GM18511 (cell line): ENCODE results near the gene RTF2.
A peak's percentile ranks its signal among the peaks of the same experiment; 100 is the strongest.

ENCODE experiments used
- ATAC-seq: cut with Tn5 transposase; IDR thresholded peaks from one replicate; pipeline ENCODE4 v1.9.1; 2021; ENCODE audit warnings: mild to moderate bottlenecking, moderate library complexity; ENCODE audit not compliant: unreplicated experiment

The RTF2 gene, protein sequence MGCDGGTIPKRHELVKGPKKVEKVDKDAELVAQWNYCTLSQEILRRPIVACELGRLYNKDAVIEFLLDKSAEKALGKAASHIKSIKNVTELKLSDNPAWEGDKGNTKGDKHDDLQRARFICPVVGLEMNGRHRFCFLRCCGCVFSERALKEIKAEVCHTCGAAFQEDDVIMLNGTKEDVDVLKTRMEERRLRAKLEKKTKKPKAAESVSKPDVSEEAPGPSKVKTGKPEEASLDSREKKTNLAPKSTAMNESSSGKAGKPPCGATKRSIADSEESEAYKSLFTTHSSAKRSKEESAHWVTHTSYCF

GRCh38 chr20:56468316-56469076, at the start of gene RTF2:
RTF2 (plus strand) TSS chr20:56468627; CDS start chr20:56468698, 71 bp downstream.
- peak; percentile 97 for ATAC-seq

- no peak for ATAC-seq
These were observed 48.4 kb upstream of the RTF2 start for GRCh38 chr20:56420028-56420427.

GRCh38 chr20:56420940-56421688, 47.3 kb upstream of the RTF2 start:
- ATAC-seq = no peak

- ATAC-seq = no peak
These were observed 46.2 kb upstream of the RTF2 start for GRCh38 chr20:56422076-56422823.

- no peak for ATAC-seq
These were observed 45.6 kb upstream of the RTF2 start for GRCh38 chr20:56422824-56423189.

- ATAC-seq = no peak
These were observed 45.2 kb upstream of the RTF2 start for GRCh38 chr20:56423211-56423610.

- ATAC-seq = no peak
These were observed 44.5 kb upstream of the RTF2 start for GRCh38 chr20:56423886-56424285.

DNA sequence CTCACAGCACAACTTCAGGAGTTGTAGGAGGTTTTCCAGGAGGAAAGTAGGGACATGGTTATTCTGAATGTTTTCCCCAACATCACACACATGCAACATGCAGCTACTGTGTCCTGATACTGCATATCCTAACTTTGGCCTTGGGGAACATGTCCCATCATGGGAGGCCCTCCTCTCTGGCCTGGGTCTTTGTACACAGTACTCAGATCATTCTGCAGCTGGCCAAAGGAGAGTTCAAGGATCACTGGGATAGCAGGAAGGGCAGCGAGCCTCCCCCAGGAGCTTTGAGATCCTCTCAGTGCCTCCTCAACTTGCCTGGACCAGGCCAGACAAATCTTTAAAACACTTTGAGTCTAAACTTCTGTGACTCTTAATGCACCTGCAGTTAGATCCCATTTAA, 43.5 kb upstream of the RTF2 start:
- ATAC-seq = no peak

- no peak for ATAC-seq
These were observed 42.4 kb upstream of the RTF2 start for GRCh38 chr20:56426026-56426425.

- no peak for ATAC-seq
These were observed 41.5 kb upstream of the RTF2 start for GRCh38 chr20:56426926-56427325.

DNA sequence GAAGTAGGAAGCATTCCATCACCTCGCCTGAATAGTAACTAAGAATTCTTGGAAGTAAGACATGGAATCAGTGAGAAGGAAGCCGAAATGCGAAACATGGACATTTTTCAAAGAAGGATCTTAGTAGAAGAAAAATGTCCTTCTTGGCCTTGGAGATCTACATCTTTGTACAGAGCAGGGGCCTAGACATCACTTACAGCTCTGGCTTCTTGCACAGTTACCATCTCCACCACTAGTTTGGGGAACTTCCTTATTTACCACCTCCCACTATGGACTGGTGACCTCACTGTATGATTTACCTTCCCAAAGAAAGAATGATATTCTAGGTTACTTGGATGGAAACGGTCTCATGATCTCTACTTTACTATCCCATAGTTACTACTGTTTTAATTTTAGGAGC, 40.6 kb upstream of the RTF2 start:
- ATAC-seq = no peak

DNA sequence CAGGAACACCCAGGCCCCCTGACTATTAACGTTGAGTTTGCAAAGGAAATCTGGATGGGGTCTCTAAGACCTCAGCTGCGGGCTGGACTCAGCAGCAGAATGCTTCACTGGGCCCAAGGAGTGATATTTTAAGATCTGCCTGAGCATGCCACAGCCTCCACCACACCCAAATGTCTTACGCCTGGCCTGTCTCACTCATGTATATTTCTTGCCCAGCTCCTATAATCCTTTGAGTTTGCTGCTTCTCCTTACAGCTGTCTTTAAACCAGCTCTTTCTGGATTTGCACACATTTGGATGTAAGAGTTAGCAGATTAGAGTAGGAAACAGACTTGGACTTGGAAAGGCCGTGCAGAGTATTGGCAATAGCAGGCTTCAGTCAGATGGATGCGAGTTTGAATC, 40.0 kb upstream of the RTF2 start:
- no peak for ATAC-seq

GRCh38 chr20:56428881-56429280, 39.5 kb upstream of the RTF2 start:
- no peak for ATAC-seq

DNA sequence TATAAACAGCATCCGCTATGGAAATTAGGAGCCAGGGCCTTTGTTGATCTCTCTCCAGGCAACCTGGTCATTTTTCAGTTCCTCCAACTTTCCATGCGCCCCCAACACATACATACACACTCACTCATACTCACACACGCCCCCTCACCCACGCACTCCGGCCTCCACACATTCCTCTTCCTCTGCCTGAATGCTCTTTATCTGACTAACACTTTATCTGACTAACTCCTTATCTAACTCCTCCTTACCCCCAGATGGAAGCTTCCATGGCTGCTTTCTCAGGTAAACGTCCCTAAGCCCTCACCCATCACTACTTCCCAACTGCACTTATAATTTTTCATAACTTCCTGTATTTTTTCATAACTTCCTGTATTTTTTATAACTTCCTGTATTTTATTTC, 38.9 kb upstream of the RTF2 start:
- peak; percentile 45 for ATAC-seq

- ATAC-seq = peak; percentile 7
These were observed 38.5 kb upstream of the RTF2 start for GRCh38 chr20:56429941-56430340.

- no peak for ATAC-seq
These were observed 38.0 kb upstream of the RTF2 start for GRCh38 chr20:56430461-56430860.

DNA sequence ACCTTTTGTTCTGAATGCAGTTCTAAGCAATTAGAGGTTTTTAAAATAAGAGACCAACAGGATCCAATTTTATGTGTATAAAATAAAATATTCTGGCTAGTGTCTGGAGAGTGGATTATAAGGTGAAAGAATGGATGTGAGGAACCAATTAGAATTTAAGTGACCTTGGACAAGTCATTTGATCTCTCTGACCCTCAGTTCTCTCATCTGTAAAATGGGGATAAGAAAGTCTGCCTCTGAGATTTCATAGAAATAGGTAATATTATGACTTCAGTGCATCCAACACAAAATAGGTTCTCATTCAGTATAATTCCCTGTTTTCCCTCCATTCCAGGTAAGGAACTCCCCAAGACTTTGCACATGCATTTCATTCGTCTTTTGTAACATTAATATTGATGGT, 37.5 kb upstream of the RTF2 start:
- ATAC-seq = no peak

DNA sequence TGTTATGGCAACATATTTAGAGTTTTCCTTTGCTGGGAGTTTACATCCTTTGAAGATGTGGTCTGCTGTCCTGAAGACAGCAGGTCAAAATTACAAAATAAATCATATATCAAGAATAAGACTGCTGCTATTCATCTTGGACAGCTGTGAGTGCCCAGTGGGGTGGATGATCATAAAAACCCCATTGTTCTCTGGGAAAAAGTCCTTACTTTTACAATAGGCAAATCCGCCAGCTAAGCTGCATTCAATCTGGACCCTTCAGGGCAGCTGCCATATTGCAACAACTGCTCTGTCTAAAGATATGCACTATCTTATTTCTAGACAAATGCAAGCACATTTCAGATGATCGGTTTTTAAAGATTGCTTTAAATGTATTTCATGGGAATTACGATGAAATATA, 37.0 kb upstream of the RTF2 start:
- no peak for ATAC-seq

- ATAC-seq = no peak
These were observed 35.1 kb upstream of the RTF2 start for GRCh38 chr20:56433221-56433879.

DNA sequence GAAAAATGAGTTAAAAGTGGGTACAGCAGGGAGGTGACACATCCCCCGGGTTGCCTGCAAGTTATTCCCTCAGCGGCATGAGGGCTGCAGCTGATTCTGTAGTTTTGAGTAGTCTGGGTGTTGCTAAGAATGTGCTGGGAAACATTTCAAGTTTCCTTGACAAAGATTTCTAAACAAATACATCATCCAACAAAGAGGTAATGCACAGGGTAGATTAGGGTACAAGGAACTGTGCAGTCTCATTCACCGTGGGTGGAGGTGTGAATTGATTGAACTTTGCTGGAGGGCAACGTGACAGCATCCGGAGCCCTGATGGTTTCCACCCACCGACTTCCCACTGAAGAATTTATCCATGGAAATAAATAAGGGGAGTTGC, 34.6 kb upstream of the RTF2 start:
- ATAC-seq = no peak
